ENCODE results near the gene MICU1. TPM values are rescaled to one million over a fixed set of nuclear protein-coding genes. Genes with fewer than 3 reads are reported as not detected.
A peak's percentile ranks its signal among the peaks of the same experiment; 100 is the strongest.

MICU1 gene
- total and polyA plus RNA-seq, 2 of the 13 experiments (the other 11 are each of a cell fraction or from before 2014, with no cell fraction given), result 32.5 to 56.1 TPM

GRCh38 chr10:72340510-72341261, 285.2 kb downstream of the MICU1 start (continued):
- TF ChIP-seq GABPB1 (CRISPR knock-in tag; IDR thresholded peaks at IDR 0.05), result peak; percentile 28; the same call in 1 of the 2 replicates
- no peak for TF ChIP-seq MBD4 (IDR thresholded peaks at IDR 0.05; ENCODE audit: borderline replicate concordance, low read length)
- TF ChIP-seq ZFX (CRISPR knock-in tag; IDR thresholded peaks at IDR 0.05; ENCODE audit: low read depth), result peak; percentile 31; the same call in 1 of the 2 replicates
- peak; percentile 50; the same call in 1 of the 2 replicates for TF ChIP-seq NRL (CRISPR knock-in tag; IDR thresholded peaks at IDR 0.05; ENCODE audit: borderline replicate concordance)
- no peak for TF ChIP-seq YEATS2 (CRISPR knock-in tag; IDR thresholded peaks at IDR 0.05; ENCODE audit: borderline replicate concordance)
- peak; percentile 56; the same call in 1 of the 2 replicates for TF ChIP-seq ZFP91 (CRISPR knock-in tag; IDR thresholded peaks at IDR 0.05; ENCODE audit: borderline replicate concordance)
- 0 out of 2 replicates have a peak, but pooled peaks have one; percentile 14 for TF ChIP-seq MIXL1 (CRISPR knock-in tag; IDR thresholded peaks at IDR 0.05)
- TF ChIP-seq TAF15 (IDR thresholded peaks at IDR 0.05; ENCODE audit: low read depth, low read length, poor library complexity, severe bottlenecking), result no peak
- TF ChIP-seq ARID2 (CRISPR knock-in tag; IDR thresholded peaks at IDR 0.05; ENCODE audit: borderline replicate concordance), result no peak
- peak; percentile 22 for TF ChIP-seq AGO2 (optimal IDR thresholded peaks at IDR 0.05; ENCODE audit: low read depth, low read length)
- TF ChIP-seq MAX (IDR thresholded peaks at IDR 0.05), result peak; percentile 58; the same call in 1 of the 2 replicates
- TF ChIP-seq ZSCAN22 (CRISPR knock-in tag; IDR thresholded peaks at IDR 0.05), result no peak
- TF ChIP-seq TFDP2 (CRISPR knock-in tag; IDR thresholded peaks at IDR 0.05), result no peak
- TF ChIP-seq ZNF563 (CRISPR knock-in tag; IDR thresholded peaks at IDR 0.05), result 0 out of 2 replicates have a peak, but pooled peaks have one; percentile 25
- TF ChIP-seq MATR3 (CRISPR knock-in tag; IDR thresholded peaks at IDR 0.05), result no peak
- no peak for TF ChIP-seq FLYWCH1 (CRISPR knock-in tag; IDR thresholded peaks at IDR 0.05)
- TF ChIP-seq ZNF839 (CRISPR knock-in tag; IDR thresholded peaks at IDR 0.05; ENCODE audit: borderline replicate concordance), result no peak
- TF ChIP-seq RAD21 (CRISPR knock-in tag; IDR thresholded peaks at IDR 0.05), result peak; percentile 77
- peak; percentile 20 to 50; a peak in 1 of 4 replicates for TF ChIP-seq HMGXB4 (CRISPR knock-in tag; IDR thresholded peaks at IDR 0.05; ENCODE audit: borderline replicate concordance in 1 of 2, low read depth in 1 of 2)
- TF ChIP-seq ZNF224 (CRISPR knock-in tag; IDR thresholded peaks at IDR 0.05), result no peak
- TF ChIP-seq SP4 (CRISPR knock-in tag; IDR thresholded peaks at IDR 0.05), result no peak
- no peak for TF ChIP-seq ZSCAN21 (CRISPR knock-in tag; IDR thresholded peaks at IDR 0.05; ENCODE audit: borderline replicate concordance)
- TF ChIP-seq YY1 (IDR thresholded peaks at IDR 0.05; ENCODE audit: insufficient read depth, insufficient replicate concordance, low read depth, low read length), result peak; percentile 45

Measured in HepG2 (cell line).